Endothelial cell of umbilical vein (primary cell): Measurements from ENCODE around the gene CPVL. TPM values are rescaled to one million over a fixed set of nuclear protein-coding genes. Genes with fewer than 3 reads are reported as not detected.

ENCODE experiments used
- BruUV-seq: library from RNA; stranded (reverse); fragments of 400-500 nt; replicated peaks from 2 replicates; lab custom pipeline; 2021; lab: Mats Ljungman, UMichigan
- CTCF ChIA-PET: fragments of 300-600, 350-600 bp; sonication (Branson Sonifier 250); formaldehyde crosslinking; loops from one replicate; lab custom pipeline; 2021; ENCODE audit warnings: antibody characterized with exemption, inconsistent platforms; lab: Charles Lee
- POLR2A ChIA-PET: fragments of 300-600, 350-600 bp; sonication (Branson Sonifier 250); formaldehyde crosslinking; loops from one replicate; lab custom pipeline; 2021; ENCODE audit warnings: antibody characterized with exemption, inconsistent platforms; lab: Charles Lee
- DNase-seq: peaks from one replicate; pipeline ENCODE4 v3.0.0-alpha.2; 2011; ENCODE audit warnings: low read depth, low spot score
- FAIRE-seq: peaks from 2 replicates; lab custom pipeline; 2011; peaks lifted over from hg19 to GRCh38; lab: Jason Lieb, UNC
- H2AFZ ChIP-seq: 2 replicates; pipeline ENCODE4 v1.6.0; 2012; ENCODE audit warnings: low read depth, low read length, control low read depth, inconsistent platforms
- H3K27ac ChIP-seq: 2 replicates; pipeline ENCODE4 v1.5.1; 2011; ENCODE audit warnings: low read depth, mild to moderate bottlenecking, control low read depth, low read length, moderate library complexity; ENCODE audit not compliant: insufficient read depth
- H3K27me3 ChIP-seq, 2 experiments: 2 replicates each; pipeline versions ENCODE4 v1.6.0 to v1.6.1; 2011; ENCODE audit warnings: low read length in 2 of 2, mixed read lengths in 1 of 2; ENCODE audit not compliant: control insufficient read depth in 2 of 2, insufficient read depth in 2 of 2
- H3K36me3 ChIP-seq, 2 experiments: 2 replicates in 1 of 2; 3 replicates in 1 of 2; pipeline ENCODE4 v1.5.1; 2011; ENCODE audit warnings: low read length in 2 of 2, mild to moderate bottlenecking in 1 of 2, moderate library complexity in 1 of 2; ENCODE audit not compliant: control insufficient read depth in 2 of 2, insufficient read depth in 2 of 2; ENCODE audit errors: extremely low read depth in 1 of 2
- H3K4me1 ChIP-seq: 3 replicates; pipeline ENCODE4 v1.5.1; 2011; ENCODE audit warnings: mild to moderate bottlenecking, low read length; ENCODE audit not compliant: control insufficient read depth, insufficient read depth; ENCODE audit errors: extremely low read depth
- H3K4me2 ChIP-seq: 2 replicates; pipeline ENCODE4 v1.6.1; 2011; ENCODE audit warnings: low read length, control low read depth, mixed read lengths; ENCODE audit not compliant: insufficient read depth
- H3K4me3 ChIP-seq, 3 experiments: fragments of 200-600 bp in 1 of 3; sonication (generic), shearing (Covaris generic) in 1 of 3; replicated peaks in 1 of 3; 2 replicates each; pipeline ENCODE4 v1.5.1; 2011 to 2016; ENCODE audit warnings: control low read depth in 3 of 3, low read length in 3 of 3, mild to moderate bottlenecking in 2 of 3, inconsistent platforms in 1 of 3, low read depth in 1 of 3, moderate library complexity in 1 of 3; ENCODE audit not compliant: insufficient read depth in 1 of 3
- H3K79me2 ChIP-seq: 2 replicates; pipeline ENCODE4 v1.6.0; 2012; ENCODE audit warnings: low read length, inconsistent platforms; ENCODE audit not compliant: control insufficient read depth, insufficient read depth
- H3K9ac ChIP-seq: replicated peaks from 2 replicates; pipeline ENCODE3; 2011; ENCODE audit warnings: low read length, control low read depth; ENCODE audit not compliant: insufficient read depth; ENCODE audit errors: extremely low read depth
- H3K9me1 ChIP-seq: replicated peaks from 3 replicates; pipeline ENCODE4 v1.6.0; 2011; ENCODE audit warnings: mild to moderate bottlenecking, low read length; ENCODE audit not compliant: control insufficient read depth, insufficient read depth; ENCODE audit errors: extremely low read depth
- H3K9me3 ChIP-seq: replicated peaks from 2 replicates; pipeline ENCODE4 v1.5.1; 2012; ENCODE audit warnings: low read length, inconsistent platforms; ENCODE audit not compliant: control insufficient read depth, insufficient read depth
- H4K20me1 ChIP-seq: replicated peaks from 2 replicates; pipeline ENCODE3; 2011; ENCODE audit warnings: mild to moderate bottlenecking, low read length; ENCODE audit not compliant: control insufficient read depth, insufficient read depth; ENCODE audit errors: extremely low read depth
- CTCF ChIP-seq, 2 donors: IDR thresholded peaks; 1 replicate in 1 of 2; 2 replicates in 1 of 2; pipeline ENCODE4 v1.5.1; 2011; ENCODE audit warnings: low read length in 2 of 2, mild to moderate bottlenecking in 2 of 2, moderate library complexity in 2 of 2, control low read depth in 1 of 2, inconsistent platforms in 1 of 2, low read depth in 1 of 2; ENCODE audit not compliant: insufficient read depth in 1 of 2; ENCODE audit errors: extremely low read depth in 1 of 2
- FOS ChIP-seq: IDR thresholded peaks from 2 replicates; pipeline ENCODE4 v1.6.1; 2011; ENCODE audit warnings: mild to moderate bottlenecking, low read length, moderate library complexity, borderline replicate concordance; ENCODE audit not compliant: insufficient read depth
- GATA2 ChIP-seq: IDR thresholded peaks from 2 replicates; pipeline ENCODE4 v1.7.0; 2011; ENCODE audit warnings: low read depth, mild to moderate bottlenecking, moderate library complexity, mixed read lengths, low read length; ENCODE audit not compliant: insufficient read length, insufficient read depth
- JUN ChIP-seq: IDR thresholded peaks from 2 replicates; pipeline ENCODE4 v1.6.1; 2011; ENCODE audit warnings: borderline replicate concordance, low read depth; ENCODE audit not compliant: insufficient read length, insufficient read depth
- MYC ChIP-seq: IDR thresholded peaks from one replicate; pipeline ENCODE4 v1.6.1; 2011; ENCODE audit warnings: mild to moderate bottlenecking, low read depth, low read length
- POLR2A ChIP-seq: IDR thresholded peaks from 2 replicates; pipeline ENCODE4 v1.6.1; 2012; ENCODE audit warnings: low read depth, mild to moderate bottlenecking, control low read depth, low read length
- dilution Hi-C: fragments of 300-500 bp; cut with MboI; formaldehyde crosslinking; loops from one replicate; pipeline ENCODE4 v1.15.0; 2019; ENCODE audit warnings: low sequenced_read_pairs; ENCODE audit not compliant: extremely low pct_ligation_motif_present
- intact Hi-C: fragments of 100-400 bp; cut with micrococcal nuclease; formaldehyde crosslinking; loops from one replicate; pipeline ENCODE4 v1.10.0; 2022
- polyA plus RNA-seq, 4 experiments: library from polyadenylated mRNA; depleted of rRNA in 3 of 4; stranded (reverse) in 3 of 4; unstranded in 1 of 4; fragments of >200 nt; gene quantifications; 2 replicates each; pipeline versions ENCODE4 v1.2.1 to v1.2.3, GENCODE V29; 2011 to 2012; ENCODE audit warnings: missing spikeins in 1 of 4
- total RNA-seq: library from RNA; stranded (reverse); gene quantifications from 2 replicates; pipeline ENCODE4 v1.2.3, GENCODE V29; 2021
- TF ChIP-seq, protein P1 (sequence below): IDR thresholded peaks from 2 replicates; pipeline ENCODE4 v1.6.1; 2011; ENCODE audit not compliant: insufficient read depth, insufficient read length

The CPVL gene
- total and polyA plus RNA-seq, 2 donors (not counting 3 experiments of a cell fraction or from before 2014, with no cell fraction given) = 0.14 TPM; not detected in 1

GRCh38 chr7:29033584-29033983 is 112.8 kb downstream of the CPVL start:
- Histone ChIP-seq H4K20me1 (no peaks in the 10 kb centered on the region), H2AFZ (no peak overlapping the region), H3K9me1 (no peaks in the 10 kb centered on the region), H3K79me2 (no peaks in the 10 kb centered on the region), H3K27ac (no peak overlapping the region), H3K4me2 (no peak overlapping the region), H3K4me1 (peaks cover 46% of the 10 kb centered on the region), H3K27me3 (no peaks in the 10 kb centered on the region), H3K9me3 (no peaks in the 10 kb centered on the region), H3K9ac (no peak overlapping the region), H3K36me3 (no peaks in the 10 kb centered on the region), H3K4me3 (no peak overlapping the region)
- no TSS peak for BruUV-seq
- ChIA-PET CTCF (interaction anchor here (0.6 to 2.9 kb wide), 4 partner anchors 13 to 111 kb away, joined by 4 to 19 read pairs (median 5); no protein-coding TSS in a partner anchor), POLR2A (no interaction called here)
- FAIRE-seq (no peak), DNase-seq (no peak)
- TF ChIP-seq GATA2 = no peak
- TF ChIP-seq, protein P1, sequence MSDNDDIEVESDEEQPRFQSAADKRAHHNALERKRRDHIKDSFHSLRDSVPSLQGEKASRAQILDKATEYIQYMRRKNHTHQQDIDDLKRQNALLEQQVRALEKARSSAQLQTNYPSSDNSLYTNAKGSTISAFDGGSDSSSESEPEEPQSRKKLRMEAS = no peak
- no peak for TF ChIP-seq CTCF (IDR thresholded peaks at IDR 0.05; ENCODE audit: extremely low read depth in 1 of 2, insufficient read depth in 1 of 2, low read depth in 1 of 2, low read length in 2 of 2)
- no peak for TF ChIP-seq FOS
- TF ChIP-seq POLR2A = no peak
- no peak for TF ChIP-seq JUN
- TF ChIP-seq MYC = no peak
- dilution Hi-C loops = no loop called here
- intact Hi-C loops = no loop called here
